ENCODE data around the gene DNAH8.

Gene DNAH8

DNA sequence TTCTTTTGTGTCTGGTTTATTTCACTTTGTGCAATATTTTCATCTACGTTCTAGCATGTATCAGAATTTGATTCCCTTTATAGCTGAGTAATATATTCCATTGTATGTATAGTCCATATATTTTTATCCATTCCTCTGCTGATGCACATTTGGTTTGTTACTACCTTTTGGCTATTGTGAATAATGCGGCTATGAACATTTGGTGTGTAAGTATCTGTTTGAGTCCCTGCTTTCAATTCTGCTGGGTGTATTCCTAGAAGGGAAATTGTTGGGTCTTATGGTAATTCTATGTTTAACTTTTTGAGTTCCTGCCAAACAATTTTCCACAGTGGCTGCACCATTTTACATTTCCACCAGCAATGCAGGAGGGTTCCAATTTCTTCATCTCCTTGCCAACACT, 52.4 kb downstream of the DNAH8 start:
- TF ChIP-seq, protein P1, sequence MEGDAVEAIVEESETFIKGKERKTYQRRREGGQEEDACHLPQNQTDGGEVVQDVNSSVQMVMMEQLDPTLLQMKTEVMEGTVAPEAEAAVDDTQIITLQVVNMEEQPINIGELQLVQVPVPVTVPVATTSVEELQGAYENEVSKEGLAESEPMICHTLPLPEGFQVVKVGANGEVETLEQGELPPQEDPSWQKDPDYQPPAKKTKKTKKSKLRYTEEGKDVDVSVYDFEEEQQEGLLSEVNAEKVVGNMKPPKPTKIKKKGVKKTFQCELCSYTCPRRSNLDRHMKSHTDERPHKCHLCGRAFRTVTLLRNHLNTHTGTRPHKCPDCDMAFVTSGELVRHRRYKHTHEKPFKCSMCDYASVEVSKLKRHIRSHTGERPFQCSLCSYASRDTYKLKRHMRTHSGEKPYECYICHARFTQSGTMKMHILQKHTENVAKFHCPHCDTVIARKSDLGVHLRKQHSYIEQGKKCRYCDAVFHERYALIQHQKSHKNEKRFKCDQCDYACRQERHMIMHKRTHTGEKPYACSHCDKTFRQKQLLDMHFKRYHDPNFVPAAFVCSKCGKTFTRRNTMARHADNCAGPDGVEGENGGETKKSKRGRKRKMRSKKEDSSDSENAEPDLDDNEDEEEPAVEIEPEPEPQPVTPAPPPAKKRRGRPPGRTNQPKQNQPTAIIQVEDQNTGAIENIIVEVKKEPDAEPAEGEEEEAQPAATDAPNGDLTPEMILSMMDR (IDR thresholded peaks at IDR 0.05; ENCODE audit: low read depth, low read length): no peak
- DNase-seq (ENCODE audit: low read depth in 2 of 2): no peak

GRCh38 chr6:38773338-38773737, 58.2 kb downstream of the DNAH8 start:
- TF ChIP-seq, protein P1 (IDR thresholded peaks at IDR 0.05; ENCODE audit: low read depth, low read length): peak; percentile 41
- no peak overlapping the region for H3K4me3 ChIP-seq (replicated peaks in 1 of 2; ENCODE audit: low read depth in 2 of 2, low read length in 2 of 2)
- peak in 1 of 2 donors; percentile 18 for DNase-seq (ENCODE audit: low read depth in 2 of 2)

More for the DNA sequence above, 52.4 kb downstream of the DNAH8 start:
- H3K4me3 ChIP-seq (replicated peaks in 1 of 2; ENCODE audit: low read depth in 2 of 2, low read length in 2 of 2): no peak overlapping the region

DNA sequence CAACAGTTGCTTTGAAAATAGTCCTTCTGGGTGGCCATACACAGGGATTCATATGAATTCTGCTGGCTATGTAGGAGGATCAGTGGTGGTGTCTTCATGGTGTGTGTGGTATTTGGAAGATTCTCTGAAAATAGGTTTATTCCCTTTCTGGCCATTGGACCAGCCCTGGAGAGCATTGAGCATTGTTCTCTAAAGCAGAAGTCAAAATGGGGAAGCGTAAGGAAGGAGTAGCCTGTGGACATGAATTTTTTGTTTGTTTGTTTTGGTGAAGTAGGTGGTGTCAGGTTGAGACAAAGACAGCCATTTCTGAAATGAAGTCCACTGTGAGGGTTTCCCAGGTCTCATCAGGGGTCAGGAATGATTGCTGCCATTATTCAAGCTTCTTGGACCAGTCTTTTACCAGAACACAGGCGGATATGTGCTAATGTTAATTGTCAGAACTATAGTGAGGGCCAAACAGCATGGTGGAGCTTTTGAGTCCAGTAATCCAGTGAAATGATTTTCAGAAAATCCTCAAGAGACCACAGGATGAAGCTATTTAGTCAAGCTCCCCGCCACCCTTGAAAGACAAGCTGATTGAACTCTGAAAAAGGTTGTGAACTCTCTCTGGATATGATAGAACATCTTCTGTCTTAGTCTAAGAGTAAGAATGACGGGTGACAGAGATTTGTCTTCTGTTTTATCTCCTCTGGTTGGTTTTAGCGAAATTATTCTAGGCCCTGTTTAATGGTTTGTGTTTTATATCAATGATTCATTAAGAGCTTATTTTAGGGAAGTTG, 60.0 kb downstream of the DNAH8 start:
- TF ChIP-seq, protein P1 (IDR thresholded peaks at IDR 0.05; ENCODE audit: low read depth, low read length): no peak
- no peak overlapping the region for H3K4me3 ChIP-seq (replicated peaks in 1 of 2; ENCODE audit: low read depth in 2 of 2, low read length in 2 of 2)
- DNase-seq (ENCODE audit: low read depth in 2 of 2): no peak

DNA sequence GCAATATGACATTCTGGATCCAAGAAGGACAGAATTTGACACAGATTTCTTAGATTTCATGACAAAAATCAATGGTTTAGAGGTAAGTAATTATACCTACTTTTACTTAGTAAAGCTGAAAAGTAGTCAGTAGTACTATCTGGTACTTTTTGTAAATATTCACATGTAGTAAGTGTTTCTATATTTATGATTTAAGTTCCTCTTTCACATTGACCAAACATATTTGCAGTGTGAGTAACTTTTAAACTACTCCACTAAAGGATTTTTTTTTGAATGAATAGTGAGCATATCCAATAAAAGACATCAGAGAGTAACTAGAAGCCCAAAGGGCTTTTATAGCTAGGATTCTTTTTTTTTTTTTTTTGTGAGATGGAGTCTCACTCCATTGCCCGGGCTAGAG, 60.8 kb downstream of the DNAH8 start:
- peak in 1 of 2 donors; percentile 31 for DNase-seq (ENCODE audit: low read depth in 2 of 2)
- no peak overlapping the region for H3K4me3 ChIP-seq (replicated peaks in 1 of 2; ENCODE audit: low read depth in 2 of 2, low read length in 2 of 2)
- TF ChIP-seq, protein P1 (IDR thresholded peaks at IDR 0.05; ENCODE audit: low read depth, low read length): no peak

GRCh38 chr6:38776515-38776914, 61.4 kb downstream of the DNAH8 start:
- peak in 1 of 2 donors; percentile 73 for DNase-seq (ENCODE audit: low read depth in 2 of 2)
- TF ChIP-seq, protein P1 (IDR thresholded peaks at IDR 0.05; ENCODE audit: low read depth, low read length): no peak

DNA sequence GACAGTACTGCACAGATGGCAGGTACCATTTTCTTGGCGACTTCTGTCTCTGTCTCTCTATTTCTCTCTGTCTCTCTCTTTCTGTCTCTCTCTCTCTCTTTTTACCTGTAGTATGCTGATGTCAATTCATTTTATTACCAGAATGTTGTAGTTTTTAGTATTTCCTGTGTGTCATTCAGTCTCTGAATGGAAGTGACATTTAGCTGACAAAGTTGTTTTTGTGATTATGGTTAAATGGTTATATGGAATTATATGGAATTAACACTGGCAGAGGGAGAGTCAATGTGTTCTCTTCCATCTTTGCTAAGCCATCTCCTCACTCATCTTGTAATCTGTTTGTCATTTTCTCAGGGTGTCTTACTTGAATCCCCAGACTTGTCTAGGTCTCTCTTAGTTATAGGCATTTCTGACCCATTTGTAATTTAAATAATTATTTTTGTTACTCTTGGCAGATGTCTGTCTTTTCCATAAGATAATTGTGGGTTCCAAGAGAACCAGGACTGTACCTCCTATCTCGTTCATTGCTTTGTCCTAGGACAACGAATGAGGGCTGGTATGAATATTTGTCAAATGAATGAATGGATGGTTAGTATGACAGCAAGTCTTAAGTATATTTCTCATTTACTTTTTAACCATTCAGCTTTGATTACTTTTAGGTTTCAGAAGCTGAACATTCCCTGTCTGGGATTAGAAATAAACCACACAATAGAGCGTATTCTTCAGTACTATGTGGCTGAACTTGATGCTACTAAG, 64.4 kb downstream of the DNAH8 start:
- no peak for DNase-seq (ENCODE audit: low read depth in 2 of 2)
- H3K4me3 ChIP-seq (replicated peaks in 1 of 2; ENCODE audit: low read depth in 2 of 2, low read length in 2 of 2): no peak overlapping the region
- TF ChIP-seq, protein P1 (IDR thresholded peaks at IDR 0.05; ENCODE audit: low read depth, low read length): no peak

More at GRCh38 chr6:38776515-38776914, 61.4 kb downstream of the DNAH8 start:
- no peak overlapping the region for H3K4me3 ChIP-seq (replicated peaks in 1 of 2; ENCODE audit: low read depth in 2 of 2, low read length in 2 of 2)

Data from cardiac fibroblast (primary cell).